HG03432 (cell line): ENCODE results near the gene COX10.
"Not testable (repeated sequence)": the region's sequence is repeated elsewhere in the genome, so short reads cannot be mapped to it uniquely, and the experiment has no call there.

Source experiments
- ATAC-seq: cut with Tn5 transposase; IDR thresholded peaks from one replicate; pipeline ENCODE4 v1.9.1; 2021; ENCODE audit warnings: mild to moderate bottlenecking, moderate library complexity; ENCODE audit not compliant: unreplicated experiment

Gene COX10

DNA sequence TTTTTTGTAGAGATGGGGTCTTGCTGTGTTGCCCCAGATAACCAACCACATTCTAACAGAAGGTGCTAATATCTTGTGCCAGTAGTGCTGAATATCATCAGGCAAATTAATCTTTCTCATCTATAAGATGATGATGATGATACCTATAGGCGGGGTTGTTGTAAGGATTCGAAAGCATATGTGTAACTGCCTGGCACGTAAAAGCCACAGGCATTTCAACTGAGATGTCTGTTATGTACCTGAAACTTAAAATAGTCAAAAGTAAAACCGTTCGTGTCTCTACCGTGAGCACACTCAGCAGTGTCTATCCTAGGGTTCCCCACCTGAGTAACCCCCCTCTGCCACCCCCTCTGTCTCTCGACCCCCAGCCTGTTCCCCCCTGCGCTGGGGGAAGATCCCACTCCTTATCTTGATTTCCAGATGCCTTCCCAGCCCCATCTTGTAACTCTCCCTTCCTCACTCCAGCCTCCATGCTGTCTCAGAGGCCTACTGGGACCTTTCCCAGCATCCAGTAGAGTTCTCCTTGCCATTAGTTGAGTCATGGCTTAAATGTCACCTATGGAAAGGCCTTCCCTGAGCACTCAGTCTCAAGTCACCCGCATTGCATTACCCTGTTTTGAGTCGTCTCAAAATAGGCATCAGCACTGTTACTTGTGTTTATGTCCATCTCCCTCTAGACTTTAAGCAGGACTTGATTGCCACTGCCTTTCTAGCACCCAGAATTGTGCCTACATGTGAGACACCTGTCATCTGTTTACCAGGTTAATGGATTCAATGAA, 133.3 kb downstream of the COX10 start:
- no peak for ATAC-seq

DNA sequence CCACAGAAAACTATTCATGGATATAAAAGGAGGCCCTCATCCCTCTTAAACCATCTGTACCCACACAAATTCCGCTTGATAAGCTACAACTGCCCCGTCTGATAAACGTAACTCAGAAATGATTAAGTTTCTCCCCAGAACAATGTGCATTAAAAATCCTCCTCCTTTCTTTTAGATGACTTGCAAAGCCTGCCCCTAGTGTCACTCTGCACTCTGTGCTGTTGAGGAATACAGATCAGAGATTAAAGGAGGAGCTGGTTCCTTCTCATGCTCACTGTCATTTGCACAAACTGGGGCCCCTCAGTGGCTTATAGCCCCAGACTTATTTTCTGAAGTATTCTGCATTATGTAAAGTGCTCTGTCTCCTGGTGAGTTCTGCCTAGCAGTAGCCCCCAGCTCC, 134.1 kb downstream of the COX10 start:
- ATAC-seq = no peak

DNA sequence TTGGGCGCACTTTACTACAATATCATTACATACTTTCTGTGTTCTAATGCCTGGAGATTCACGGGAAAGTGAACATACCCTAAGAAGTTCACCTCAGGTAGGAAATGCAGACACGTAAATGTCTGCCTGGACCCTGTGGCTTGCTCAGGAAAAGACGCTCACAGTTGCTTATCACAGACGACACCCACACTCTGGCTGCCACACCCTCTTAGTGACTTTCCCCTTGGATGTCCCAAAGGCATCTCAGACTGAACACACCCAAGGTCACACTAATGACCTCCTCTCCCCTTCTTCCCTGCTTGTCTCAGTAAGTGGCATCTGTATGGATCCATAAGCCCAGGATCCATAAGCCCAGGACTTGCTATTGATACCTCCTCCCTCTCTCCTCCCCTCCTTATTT, 134.8 kb downstream of the COX10 start:
- no peak for ATAC-seq

DNA sequence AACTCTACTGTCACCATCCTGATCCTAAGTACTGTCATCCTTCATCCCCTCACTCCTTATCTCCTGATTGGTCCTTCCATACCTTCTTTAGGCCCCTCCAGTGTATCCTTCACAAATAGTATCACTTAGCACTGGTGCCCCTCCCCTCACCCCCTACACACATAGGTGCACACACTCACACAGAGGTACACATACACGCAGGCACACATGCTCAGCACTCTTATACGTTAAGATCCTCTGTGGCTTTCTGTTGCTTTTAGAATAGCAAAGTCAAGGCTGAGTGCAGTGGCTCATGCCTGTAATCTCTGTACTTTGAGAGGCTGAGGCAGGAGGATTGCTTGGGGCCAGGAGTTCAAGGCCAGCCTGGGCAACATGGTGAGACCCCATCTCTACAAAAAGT, 135.2 kb downstream of the COX10 start:
- no peak for ATAC-seq

- ATAC-seq = no peak
Observed at GRCh38 chr17:14205380-14205779, 136.1 kb downstream of the COX10 start.

- ATAC-seq = no peak
Observed at GRCh38 chr17:14205992-14206461, 136.7 kb downstream of the COX10 start.

GRCh38 chr17:14206891-14207290, 137.6 kb downstream of the COX10 start:
- ATAC-seq = no peak

GRCh38 chr17:14207791-14208190, 138.5 kb downstream of the COX10 start:
- no peak for ATAC-seq

- no peak for ATAC-seq
Observed at GRCh38 chr17:14209215-14209614, 139.9 kb downstream of the COX10 start.

GRCh38 chr17:14211246-14211645, 141.9 kb downstream of the COX10 start:
- no peak for ATAC-seq

DNA sequence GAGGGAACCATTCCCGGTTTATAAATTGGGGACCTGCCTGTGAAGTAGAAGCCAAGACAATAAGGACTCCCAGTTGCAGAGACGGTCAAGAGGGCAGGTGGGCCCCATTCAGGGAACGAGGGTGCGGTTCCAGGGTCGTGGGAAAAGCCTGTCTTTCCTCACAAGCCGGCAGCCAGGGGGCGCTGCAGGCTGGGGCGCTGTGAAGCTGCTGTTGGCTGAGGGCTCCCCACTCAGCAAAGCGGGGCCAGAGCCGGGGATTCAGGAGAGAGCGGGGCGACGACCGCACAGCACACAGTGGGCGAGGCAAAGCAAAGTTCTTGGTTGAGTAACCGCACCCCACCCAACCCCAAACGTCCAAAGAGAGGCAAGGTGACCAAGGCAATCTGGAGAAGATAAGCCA, 142.5 kb downstream of the COX10 start:
- no peak for ATAC-seq

DNA sequence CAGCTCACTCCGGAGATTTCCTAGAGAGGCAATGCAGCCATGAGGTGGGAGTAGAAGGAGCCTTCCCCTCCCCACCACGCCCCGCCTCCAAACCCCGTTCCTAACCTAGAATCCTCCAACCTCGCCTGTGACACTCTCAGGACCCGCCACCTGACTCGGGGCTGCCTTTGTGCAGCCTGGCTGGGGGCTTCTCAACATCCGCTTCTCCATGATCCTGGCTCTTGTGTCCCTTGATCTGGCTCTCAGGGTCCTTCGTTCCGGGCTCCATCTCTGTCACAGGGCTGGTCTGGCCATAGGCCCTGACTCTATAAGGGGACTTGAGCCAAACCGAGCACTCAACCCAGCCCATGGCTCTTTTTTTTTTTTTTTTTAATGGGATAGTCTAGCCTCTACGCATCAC, 143.1 kb downstream of the COX10 start:
- ATAC-seq = no peak

- ATAC-seq = no peak
Observed at GRCh38 chr17:14214271-14214670, 145.0 kb downstream of the COX10 start.

DNA sequence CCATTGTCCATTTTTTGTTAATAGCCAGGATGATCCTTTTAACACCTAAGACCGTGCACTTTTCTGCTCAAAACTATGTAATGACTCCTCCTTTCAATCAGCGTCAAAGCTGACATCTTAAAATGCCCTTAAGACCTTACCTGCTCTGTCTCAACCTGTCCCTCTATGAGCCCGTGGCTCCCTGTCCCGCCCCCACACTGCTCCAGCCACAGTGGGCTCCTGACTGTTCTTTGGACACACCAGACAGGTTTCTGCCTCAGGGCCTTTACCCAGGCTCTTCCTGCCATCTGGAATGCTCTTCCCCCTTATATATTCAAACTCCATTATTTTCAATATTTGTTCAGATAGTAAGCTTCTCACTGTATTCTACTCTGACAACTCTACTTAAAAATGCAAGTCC, 153.3 kb downstream of the COX10 start:
- no peak for ATAC-seq

DNA sequence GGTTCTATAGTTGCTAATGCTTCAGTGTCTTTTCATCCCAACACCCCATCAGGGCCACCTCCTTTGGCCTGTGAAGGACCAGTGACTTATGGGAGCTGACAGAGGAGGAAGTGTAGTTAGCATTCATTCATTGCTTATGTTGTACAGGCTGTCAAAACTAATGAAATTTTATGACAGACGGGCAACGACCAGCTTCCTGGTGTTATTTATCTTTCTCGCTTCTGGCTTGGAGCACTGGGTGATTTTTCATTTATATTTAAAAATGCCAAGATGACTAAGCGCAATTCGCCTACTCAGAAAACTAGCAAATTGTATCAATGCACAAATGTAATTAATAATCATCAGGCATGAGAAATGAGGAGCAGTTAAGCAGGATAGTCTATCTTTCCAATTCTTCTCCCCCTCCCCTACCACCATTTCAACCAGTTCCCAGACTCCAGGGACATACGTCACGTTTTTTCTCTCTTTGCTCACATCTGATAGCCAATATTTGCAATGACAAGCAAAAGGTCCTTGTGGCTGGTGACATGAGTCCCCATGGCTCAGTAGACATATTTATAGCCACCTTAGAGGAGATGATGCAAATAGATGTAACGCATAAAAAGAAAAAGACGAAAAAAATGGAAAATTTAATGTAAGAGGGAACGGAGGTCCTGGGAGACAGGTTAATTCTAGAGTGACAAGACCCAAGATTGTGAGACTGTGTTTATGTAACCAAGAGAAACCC, 156.1 kb downstream of the COX10 start:
- no peak for ATAC-seq

DNA sequence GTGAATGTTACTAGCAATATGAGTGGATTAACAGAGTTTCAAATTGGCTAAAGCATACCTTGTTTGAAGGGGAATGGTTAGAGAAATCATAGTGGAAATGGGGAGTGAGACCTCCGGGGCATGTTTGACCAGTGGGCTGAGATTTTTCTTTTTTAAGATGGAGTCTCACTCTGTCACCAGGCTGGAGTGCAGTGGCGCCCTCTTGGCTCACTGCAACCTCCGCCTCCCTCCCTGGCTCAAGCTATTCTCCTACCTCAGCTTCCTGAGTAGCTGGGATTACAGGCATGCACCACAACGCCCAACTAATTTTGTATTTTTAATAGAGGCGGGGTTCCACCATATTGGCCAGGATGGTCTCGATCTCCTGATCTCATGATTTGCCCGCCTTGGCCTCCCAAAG, 157.7 kb downstream of the COX10 start:
- ATAC-seq = no peak

DNA sequence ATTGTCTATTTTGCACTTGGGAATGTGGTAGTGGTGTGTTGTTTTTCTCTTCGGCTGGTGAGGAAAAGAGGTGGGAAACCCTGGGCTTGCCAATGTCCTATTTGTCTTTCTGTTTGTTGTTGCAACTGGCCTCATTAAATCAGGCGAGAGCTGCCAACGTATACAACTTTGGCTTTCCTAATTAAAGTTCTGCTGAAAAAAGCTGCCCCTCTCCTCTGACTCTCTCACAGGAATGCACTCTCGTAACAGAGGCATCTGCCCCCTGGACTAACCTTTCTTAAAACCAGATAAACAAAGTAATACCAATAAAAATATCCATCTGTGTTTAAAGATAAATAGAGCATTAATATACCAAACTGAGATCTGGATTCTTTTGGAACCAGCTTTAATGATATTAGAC, 159.6 kb downstream of the COX10 start:
- no peak for ATAC-seq

- not testable (repeated sequence) for ATAC-seq
Observed at GRCh38 chr17:14231187-14231586, 161.9 kb downstream of the COX10 start.

DNA sequence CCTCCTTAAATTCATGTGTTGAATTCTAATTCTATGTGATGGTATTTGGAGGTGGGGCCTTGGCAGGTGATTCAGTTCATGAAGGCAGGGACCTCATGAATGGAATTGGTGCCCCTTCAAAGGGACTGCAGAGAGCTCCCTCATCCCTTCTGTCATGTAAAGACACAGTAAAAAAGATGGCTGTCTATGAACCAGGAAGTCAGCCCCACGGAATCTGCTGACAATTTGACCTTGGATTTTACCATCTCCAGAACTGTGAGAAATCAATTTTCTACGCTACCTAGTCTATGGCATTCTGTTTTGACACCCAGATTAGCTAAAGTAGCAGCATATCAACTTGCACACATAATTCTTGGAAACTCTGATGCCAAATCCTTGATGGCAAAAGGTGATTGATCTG, 165.7 kb downstream of the COX10 start:
- not testable (repeated sequence) for ATAC-seq

DNA sequence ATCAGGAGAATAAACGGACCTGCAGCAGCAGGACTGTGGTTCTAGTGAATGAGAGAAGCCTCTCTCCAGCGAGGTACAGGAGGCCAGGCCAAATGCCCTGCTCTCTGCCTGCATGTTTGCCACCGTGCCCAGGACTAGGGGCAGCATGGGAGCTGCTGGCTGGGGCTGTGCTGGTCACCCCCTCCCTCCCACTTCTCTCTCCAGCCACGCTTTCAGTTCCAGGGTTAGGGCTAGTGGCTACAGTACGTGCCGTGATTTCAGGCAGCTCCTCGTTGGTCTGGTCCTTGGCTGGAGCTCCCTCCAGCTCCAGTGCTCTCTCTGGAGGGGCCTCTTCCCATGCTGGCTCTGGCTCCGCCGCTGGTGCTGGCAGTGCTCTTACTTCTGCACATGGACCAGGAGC, 166.7 kb downstream of the COX10 start:
- not testable (repeated sequence) for ATAC-seq

DNA sequence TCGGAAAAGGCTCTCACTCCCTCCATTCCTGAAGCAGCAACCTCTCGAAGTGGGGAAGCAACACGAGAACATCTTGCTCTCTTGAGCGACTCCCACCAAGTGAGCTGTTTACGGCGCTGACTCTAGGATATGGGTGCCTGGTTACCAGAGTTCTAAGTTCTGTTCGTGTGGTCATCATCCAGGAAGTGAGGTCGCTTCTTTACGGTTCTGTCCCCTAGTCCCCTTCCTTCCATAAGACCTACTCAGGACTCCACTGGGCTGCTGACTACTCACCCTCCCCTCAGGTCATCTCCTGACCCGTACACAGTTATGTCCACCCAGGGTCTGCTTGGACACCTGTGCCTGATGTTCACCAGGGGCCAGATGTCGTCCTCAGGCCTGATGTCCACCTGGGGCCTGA, 167.5 kb downstream of the COX10 start, which contains the start of gene CDRT15:
CDRT15 (minus strand) TSS at position 101 of the 400 bp plus-strand sequence; CDS start at position 72, 29 bp downstream.
- ATAC-seq = not testable (repeated sequence)

DNA sequence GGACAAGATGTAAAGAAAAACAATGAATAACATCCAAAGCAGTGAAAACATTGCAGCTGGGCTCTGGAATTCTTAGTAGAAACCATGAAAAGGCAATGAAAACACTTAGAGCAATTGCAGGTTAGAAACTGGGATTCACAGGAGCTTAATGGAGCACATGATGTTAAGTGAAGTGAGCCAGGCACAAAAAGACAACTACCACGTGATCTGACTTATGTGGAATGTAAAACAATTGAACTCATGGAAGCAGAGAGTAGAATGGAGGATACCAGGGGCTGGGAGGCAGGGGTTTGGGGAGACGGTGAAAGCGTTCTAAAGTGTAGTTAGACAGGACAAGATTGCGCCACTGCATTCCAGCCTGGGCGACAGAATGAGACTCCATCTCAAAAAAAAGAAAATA, 170.0 kb downstream of the COX10 start:
- not testable (repeated sequence) for ATAC-seq
